ENCODE measurements around the gene GALNT18. TPM values are rescaled to one million over a fixed set of nuclear protein-coding genes. Genes with fewer than 3 reads are reported as not detected.

Gene GALNT18
- total and polyA plus RNA-seq, 2 experiments from 2014 or later, result 4.3 to 10.8 TPM

DNA sequence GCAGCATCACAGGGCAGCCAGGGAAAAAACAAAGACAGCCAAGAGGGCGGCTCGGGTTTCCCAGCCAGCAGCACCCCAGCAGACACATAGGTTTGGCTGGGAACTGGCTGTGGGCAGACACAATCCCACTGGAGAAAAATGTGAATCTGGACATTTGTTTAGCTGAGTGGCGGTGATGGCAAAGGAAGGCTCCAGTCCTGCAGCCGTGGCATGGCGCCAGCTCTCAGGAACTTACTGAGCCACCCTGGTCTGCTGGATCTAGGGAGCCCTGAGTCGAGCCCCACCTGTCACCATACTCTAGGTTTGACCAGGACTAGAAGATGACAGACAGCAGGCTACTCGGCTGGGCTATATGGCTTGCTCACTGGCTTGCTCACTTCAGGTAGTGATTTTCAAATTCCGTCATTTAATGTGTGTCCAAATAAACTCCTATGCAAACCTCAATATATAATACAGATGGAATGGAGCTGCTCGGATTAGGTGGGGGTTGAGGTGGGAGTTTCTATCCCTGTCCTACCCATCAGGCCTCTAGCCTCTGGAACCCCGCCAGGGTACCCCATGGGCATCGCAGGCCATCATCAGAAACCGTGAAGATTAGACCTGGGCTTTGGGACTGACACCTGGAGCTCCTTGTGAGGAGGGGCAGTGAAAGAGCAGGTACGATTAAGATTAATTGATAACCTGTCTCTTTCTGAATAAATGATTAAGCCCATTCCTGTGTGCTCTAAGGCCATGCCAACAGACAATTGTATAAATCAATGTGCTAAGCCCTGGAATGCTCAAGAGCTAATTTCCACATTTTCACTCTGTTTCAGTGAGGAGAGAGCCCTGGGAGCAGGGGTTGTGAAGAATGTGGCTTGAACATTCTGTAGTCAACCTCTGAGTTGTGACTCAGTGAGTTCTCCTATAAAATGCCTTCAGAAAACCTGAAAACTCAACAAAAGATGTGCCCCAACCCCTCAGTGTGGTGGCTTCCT, 42.5 kb downstream of the GALNT18 start:
- Histone ChIP-seq H4K20me1 (replicated peaks; ENCODE audit: insufficient read depth) (no peaks in the 10 kb centered on the region), H3K4me2 (no peak overlapping the region), H3K79me2 (replicated peaks; ENCODE audit: insufficient read depth) (no peaks in the 10 kb centered on the region), H2AFZ (no peak overlapping the region), H3F3A (replicated peaks; ENCODE audit: low read depth) (no peaks in the 10 kb centered on the region), H3K9me2 (ENCODE audit: insufficient read depth) (0 out of 2 replicates have a peak, but pooled peaks cover 8% of the 10 kb centered on the region), H3K4me3 (no peak overlapping the region), H3K27ac (ENCODE audit: low read depth) (no peak overlapping the region), H3K27me3 (ENCODE audit: insufficient read depth) (no peaks in the 10 kb centered on the region), H3K4me1 (ENCODE audit: insufficient read depth) (peaks cover 7% of the 10 kb centered on the region; the same call in 1 of the 2 replicates), H3K36me3 (ENCODE audit: insufficient read depth) (no peaks in the 10 kb centered on the region)
- TF ChIP-seq, protein P1, sequence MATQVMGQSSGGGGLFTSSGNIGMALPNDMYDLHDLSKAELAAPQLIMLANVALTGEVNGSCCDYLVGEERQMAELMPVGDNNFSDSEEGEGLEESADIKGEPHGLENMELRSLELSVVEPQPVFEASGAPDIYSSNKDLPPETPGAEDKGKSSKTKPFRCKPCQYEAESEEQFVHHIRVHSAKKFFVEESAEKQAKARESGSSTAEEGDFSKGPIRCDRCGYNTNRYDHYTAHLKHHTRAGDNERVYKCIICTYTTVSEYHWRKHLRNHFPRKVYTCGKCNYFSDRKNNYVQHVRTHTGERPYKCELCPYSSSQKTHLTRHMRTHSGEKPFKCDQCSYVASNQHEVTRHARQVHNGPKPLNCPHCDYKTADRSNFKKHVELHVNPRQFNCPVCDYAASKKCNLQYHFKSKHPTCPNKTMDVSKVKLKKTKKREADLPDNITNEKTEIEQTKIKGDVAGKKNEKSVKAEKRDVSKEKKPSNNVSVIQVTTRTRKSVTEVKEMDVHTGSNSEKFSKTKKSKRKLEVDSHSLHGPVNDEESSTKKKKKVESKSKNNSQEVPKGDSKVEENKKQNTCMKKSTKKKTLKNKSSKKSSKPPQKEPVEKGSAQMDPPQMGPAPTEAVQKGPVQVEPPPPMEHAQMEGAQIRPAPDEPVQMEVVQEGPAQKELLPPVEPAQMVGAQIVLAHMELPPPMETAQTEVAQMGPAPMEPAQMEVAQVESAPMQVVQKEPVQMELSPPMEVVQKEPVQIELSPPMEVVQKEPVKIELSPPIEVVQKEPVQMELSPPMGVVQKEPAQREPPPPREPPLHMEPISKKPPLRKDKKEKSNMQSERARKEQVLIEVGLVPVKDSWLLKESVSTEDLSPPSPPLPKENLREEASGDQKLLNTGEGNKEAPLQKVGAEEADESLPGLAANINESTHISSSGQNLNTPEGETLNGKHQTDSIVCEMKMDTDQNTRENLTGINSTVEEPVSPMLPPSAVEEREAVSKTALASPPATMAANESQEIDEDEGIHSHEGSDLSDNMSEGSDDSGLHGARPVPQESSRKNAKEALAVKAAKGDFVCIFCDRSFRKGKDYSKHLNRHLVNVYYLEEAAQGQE (IDR thresholded peaks at IDR 0.05; ENCODE audit: unreplicated experiment), result no peak
- TF ChIP-seq NANOG (IDR thresholded peaks at IDR 0.05; ENCODE audit: borderline replicate concordance), result no peak
- TF ChIP-seq POLR2AphosphoS5 (IDR thresholded peaks at IDR 0.05; ENCODE audit: low read depth), result no peak
- TF ChIP-seq EZH2phosphoT487 (IDR thresholded peaks at IDR 0.05; ENCODE audit: unreplicated experiment), result no peak
- TF ChIP-seq EZH2 (IDR thresholded peaks at IDR 0.05; ENCODE audit: low read depth, unreplicated experiment), result no peak
- TF ChIP-seq JUNB (IDR thresholded peaks at IDR 0.05; ENCODE audit: unreplicated experiment), result no peak
- TF ChIP-seq CREB1 (CRISPR knock-in tag; IDR thresholded peaks at IDR 0.05; ENCODE audit: low read depth), result no peak
- TF ChIP-seq, protein P2, sequence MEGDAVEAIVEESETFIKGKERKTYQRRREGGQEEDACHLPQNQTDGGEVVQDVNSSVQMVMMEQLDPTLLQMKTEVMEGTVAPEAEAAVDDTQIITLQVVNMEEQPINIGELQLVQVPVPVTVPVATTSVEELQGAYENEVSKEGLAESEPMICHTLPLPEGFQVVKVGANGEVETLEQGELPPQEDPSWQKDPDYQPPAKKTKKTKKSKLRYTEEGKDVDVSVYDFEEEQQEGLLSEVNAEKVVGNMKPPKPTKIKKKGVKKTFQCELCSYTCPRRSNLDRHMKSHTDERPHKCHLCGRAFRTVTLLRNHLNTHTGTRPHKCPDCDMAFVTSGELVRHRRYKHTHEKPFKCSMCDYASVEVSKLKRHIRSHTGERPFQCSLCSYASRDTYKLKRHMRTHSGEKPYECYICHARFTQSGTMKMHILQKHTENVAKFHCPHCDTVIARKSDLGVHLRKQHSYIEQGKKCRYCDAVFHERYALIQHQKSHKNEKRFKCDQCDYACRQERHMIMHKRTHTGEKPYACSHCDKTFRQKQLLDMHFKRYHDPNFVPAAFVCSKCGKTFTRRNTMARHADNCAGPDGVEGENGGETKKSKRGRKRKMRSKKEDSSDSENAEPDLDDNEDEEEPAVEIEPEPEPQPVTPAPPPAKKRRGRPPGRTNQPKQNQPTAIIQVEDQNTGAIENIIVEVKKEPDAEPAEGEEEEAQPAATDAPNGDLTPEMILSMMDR (conservative IDR thresholded peaks at IDR 0.05; ENCODE audit: low read depth in 2 of 2), result no peak
- no peak for TF ChIP-seq ZNF331 (CRISPR knock-in tag; IDR thresholded peaks at IDR 0.05; ENCODE audit: low read depth)
- TF ChIP-seq STAT1 (IDR thresholded peaks at IDR 0.05; ENCODE audit: unreplicated experiment), result no peak
- no peak for TF ChIP-seq ZNF114 (CRISPR knock-in tag; IDR thresholded peaks at IDR 0.05)
- TF ChIP-seq, protein P3, sequence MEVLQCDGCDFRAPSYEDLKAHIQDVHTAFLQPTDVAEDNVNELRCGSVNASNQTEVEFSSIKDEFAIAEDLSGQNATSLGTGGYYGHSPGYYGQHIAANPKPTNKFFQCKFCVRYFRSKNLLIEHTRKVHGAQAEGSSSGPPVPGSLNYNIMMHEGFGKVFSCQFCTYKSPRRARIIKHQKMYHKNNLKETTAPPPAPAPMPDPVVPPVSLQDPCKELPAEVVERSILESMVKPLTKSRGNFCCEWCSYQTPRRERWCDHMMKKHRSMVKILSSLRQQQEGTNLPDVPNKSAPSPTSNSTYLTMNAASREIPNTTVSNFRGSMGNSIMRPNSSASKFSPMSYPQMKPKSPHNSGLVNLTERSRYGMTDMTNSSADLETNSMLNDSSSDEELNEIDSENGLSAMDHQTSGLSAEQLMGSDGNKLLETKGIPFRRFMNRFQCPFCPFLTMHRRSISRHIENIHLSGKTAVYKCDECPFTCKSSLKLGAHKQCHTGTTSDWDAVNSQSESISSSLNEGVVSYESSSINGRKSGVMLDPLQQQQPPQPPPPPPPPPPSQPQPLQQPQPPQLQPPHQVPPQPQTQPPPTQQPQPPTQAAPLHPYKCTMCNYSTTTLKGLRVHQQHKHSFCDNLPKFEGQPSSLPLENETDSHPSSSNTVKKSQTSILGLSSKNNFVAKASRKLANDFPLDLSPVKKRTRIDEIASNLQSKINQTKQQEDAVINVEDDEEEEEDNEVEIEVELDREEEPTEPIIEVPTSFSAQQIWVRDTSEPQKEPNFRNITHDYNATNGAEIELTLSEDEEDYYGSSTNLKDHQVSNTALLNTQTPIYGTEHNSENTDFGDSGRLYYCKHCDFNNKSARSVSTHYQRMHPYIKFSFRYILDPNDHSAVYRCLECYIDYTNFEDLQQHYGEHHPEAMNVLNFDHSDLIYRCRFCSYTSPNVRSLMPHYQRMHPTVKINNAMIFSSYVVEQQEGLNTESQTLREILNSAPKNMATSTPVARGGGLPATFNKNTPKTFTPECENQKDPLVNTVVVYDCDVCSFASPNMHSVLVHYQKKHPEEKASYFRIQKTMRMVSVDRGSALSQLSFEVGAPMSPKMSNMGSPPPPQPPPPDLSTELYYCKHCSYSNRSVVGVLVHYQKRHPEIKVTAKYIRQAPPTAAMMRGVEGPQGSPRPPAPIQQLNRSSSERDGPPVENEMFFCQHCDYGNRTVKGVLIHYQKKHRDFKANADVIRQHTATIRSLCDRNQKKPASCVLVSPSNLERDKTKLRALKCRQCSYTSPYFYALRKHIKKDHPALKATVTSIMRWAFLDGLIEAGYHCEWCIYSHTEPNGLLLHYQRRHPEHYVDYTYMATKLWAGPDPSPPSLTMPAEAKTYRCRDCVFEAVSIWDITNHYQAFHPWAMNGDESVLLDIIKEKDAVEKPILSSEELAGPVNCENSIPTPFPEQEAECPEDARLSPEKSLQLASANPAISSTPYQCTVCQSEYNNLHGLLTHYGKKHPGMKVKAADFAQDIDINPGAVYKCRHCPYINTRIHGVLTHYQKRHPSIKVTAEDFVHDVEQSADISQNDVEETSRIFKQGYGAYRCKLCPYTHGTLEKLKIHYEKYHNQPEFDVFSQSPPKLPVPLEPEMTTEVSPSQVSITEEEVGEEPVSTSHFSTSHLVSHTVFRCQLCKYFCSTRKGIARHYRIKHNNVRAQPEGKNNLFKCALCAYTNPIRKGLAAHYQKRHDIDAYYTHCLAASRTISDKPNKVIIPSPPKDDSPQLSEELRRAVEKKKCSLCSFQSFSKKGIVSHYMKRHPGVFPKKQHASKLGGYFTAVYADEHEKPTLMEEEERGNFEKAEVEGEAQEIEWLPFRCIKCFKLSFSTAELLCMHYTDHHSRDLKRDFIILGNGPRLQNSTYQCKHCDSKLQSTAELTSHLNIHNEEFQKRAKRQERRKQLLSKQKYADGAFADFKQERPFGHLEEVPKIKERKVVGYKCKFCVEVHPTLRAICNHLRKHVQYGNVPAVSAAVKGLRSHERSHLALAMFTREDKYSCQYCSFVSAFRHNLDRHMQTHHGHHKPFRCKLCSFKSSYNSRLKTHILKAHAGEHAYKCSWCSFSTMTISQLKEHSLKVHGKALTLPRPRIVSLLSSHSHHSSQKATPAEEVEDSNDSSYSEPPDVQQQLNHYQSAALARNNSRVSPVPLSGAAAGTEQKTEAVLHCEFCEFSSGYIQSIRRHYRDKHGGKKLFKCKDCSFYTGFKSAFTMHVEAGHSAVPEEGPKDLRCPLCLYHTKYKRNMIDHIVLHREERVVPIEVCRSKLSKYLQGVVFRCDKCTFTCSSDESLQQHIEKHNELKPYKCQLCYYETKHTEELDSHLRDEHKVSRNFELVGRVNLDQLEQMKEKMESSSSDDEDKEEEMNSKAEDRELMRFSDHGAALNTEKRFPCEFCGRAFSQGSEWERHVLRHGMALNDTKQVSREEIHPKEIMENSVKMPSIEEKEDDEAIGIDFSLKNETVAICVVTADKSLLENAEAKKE (CRISPR knock-in tag; IDR thresholded peaks at IDR 0.05), result no peak
- TF ChIP-seq, protein P4, sequence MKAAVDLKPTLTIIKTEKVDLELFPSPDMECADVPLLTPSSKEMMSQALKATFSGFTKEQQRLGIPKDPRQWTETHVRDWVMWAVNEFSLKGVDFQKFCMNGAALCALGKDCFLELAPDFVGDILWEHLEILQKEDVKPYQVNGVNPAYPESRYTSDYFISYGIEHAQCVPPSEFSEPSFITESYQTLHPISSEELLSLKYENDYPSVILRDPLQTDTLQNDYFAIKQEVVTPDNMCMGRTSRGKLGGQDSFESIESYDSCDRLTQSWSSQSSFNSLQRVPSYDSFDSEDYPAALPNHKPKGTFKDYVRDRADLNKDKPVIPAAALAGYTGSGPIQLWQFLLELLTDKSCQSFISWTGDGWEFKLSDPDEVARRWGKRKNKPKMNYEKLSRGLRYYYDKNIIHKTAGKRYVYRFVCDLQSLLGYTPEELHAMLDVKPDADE (IDR thresholded peaks at IDR 0.05), result no peak
- Mint-ChIP-seq H3K36me3 (ENCODE audit: low read depth) (no peaks in the 10 kb centered on the region), H3K4me3 (no peak overlapping the region), H3K27ac (no peak overlapping the region), H3K27me3 (ENCODE audit: insufficient read depth, low read depth, poor library complexity) (peaks cover 1% of the 10 kb centered on the region), H3K9me3 (no peaks in the 10 kb centered on the region), H3K4me1 (peaks cover 19% of the 10 kb centered on the region)
- DNase-seq (ENCODE audit: low spot score) (no peak), ATAC-seq (peak; percentile 69; the same call in 2 of the 3 replicates)
